Omental fat pad (tissue), 4 donors: ENCODE results near the gene CDC14B. TPM values are rescaled to one million over a fixed set of nuclear protein-coding genes. Genes with fewer than 3 reads are reported as not detected.

Experiments used
- ATAC-seq: fragments of 150-250 bp; one replicate; pipeline ENCODE4 v1.9.1; 2016; ENCODE audit warnings: mild to moderate bottlenecking, moderate library complexity; ENCODE audit not compliant: low FRiP score
- DNase-seq: peaks from one replicate; pipeline ENCODE4 v3.0.0-alpha.2; 2019; ENCODE audit warnings: low spot score
- CTCF ChIP-seq, 3 donors: fragments of 450-650 bp; IDR thresholded peaks; one replicate each; pipeline ENCODE4 v1.5.1; 2016 to 2017; ENCODE audit warnings: antibody characterized with exemption in 3 of 3, mild to moderate bottlenecking in 3 of 3, moderate library complexity in 2 of 3
- total RNA-seq, 4 donors: library from RNA; depleted of rRNA; stranded (reverse); fragments of >200 nt; gene quantifications; one replicate each; pipeline ENCODE4 v1.1.0, GENCODE V29; 2016

CDC14B gene
- total RNA-seq, 4 donors from 2014 or later = 14.4 to 40.5 (median 21.5) TPM

- DNase-seq (no peak), ATAC-seq (no peak)
- no peak for TF ChIP-seq CTCF (IDR thresholded peaks at IDR 0.05)
These were observed 123.1 kb downstream of the CDC14B start for GRCh38 chr9:96496368-96497116.

DNA sequence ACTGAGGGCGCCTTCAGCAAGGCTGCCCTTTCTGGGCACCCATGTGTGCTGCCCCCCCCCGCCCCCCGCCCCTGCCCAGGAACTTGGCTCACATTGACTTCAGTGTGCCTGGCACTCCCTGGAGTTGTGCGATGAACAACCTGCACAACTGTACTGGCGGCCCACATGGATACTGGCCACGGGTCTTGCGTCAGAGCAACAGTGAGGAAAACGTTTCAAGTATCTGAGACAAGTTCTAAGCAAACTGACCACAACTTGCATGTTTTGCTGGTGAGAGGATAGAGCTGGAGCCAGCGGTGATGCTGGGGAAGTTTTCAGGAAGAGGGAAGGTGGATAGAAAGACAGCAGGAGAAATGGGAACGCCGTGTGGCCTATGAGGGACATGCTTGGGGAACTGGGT is 124.3 kb downstream of the CDC14B start:
- no peak for DNase-seq
- TF ChIP-seq CTCF (IDR thresholded peaks at IDR 0.05) = no peak
- no peak for ATAC-seq

GRCh38 chr9:96494215-96494800 is 125.3 kb downstream of the CDC14B start:
- no peak for ATAC-seq
- DNase-seq = no peak

DNA sequence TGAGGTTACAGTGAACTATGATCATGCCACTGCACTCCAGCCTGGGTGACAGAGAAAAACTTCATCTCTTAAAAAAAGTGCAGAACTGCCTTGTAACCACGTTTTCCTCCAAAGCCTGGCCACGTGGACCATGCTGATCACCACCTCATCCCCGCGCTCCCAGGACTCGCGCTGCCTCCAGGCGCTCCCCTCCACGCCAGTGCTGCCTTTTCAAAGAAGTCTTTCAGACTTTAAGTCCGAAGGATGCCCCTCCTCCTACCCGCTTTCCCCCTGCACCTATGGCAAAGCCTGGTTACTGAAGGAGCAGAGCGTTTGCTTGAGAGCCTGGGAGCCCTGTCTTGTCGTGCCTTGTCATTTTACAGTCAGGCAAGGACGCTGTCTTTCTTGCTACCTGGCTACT is 125.9 kb downstream of the CDC14B start:
- TF ChIP-seq CTCF (IDR thresholded peaks at IDR 0.05) = no peak

More at GRCh38 chr9:96494215-96494800, 125.3 kb downstream of the CDC14B start:
- no peak for TF ChIP-seq CTCF (IDR thresholded peaks at IDR 0.05)

GRCh38 chr9:96492993-96493531 is 126.6 kb downstream of the CDC14B start:
- TF ChIP-seq CTCF (IDR thresholded peaks at IDR 0.05) = no peak
- no peak for ATAC-seq
- DNase-seq = no peak

More for the DNA sequence above, 125.9 kb downstream of the CDC14B start:
- no peak for ATAC-seq
- DNase-seq = no peak

DNA sequence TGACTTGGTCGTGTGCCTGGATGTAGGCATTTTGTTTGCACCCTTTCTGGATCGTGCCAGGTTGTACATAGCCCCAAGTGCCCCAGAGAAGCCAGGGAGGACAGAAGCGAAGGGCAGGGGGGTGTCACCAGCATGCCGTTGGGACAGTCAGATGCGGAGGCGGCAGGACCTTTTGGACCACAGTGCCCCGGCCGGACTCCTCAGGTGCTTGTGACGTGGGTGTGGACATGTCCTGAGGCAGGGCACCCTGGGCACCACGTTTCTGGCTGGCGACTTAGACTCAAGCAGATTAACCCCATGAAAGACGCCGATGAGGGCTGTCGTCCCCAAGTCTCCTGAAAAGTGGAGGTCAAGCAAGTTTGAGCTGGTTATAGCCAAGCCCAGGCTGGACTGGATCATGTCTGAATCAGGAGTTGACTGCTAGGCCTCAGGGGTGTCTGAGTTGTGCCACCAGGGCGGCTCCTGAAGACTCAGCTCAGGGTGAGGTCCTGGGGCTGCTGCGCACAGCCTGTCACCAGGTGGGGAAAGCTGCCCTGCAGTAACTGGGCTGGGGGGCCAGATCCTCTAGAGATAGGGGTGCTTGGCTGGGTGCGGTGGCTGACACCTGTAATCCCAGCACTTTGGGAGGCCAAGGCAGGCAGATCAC is 127.6 kb downstream of the CDC14B start:
- no peak for DNase-seq
- TF ChIP-seq CTCF (IDR thresholded peaks at IDR 0.05) = no peak
- ATAC-seq = no peak
